HUES6 (cell line): Measurements from ENCODE around the gene TNS1.
"Not testable (repeated sequence)": the region's sequence is repeated elsewhere in the genome, so short reads cannot be mapped to it uniquely, and the experiment has no call there.

Experiments
- H3K27ac ChIP-seq: 2 replicates; pipeline ENCODE4 v1.7.0; 2013; ENCODE audit warnings: low read depth, mild to moderate bottlenecking, low read length, inconsistent platforms
- H3K27me3 ChIP-seq: 2 replicates; pipeline ENCODE4 v1.6.1; 2013; ENCODE audit warnings: low read length; ENCODE audit not compliant: control insufficient read depth, insufficient read depth
- H3K36me3 ChIP-seq: 2 replicates; pipeline ENCODE4 v1.6.1; 2013; ENCODE audit warnings: low read length; ENCODE audit not compliant: control insufficient read depth, insufficient read depth
- H3K4me1 ChIP-seq: 2 replicates; pipeline ENCODE4 v1.6.1; 2013; ENCODE audit warnings: low read length; ENCODE audit not compliant: control insufficient read depth, insufficient read depth
- H3K4me3 ChIP-seq: 2 replicates; pipeline ENCODE4 v1.5.1; 2013; ENCODE audit warnings: low read depth, low read length
- H3K9ac ChIP-seq: one replicate; pipeline ENCODE4 v1.6.1; 2013; ENCODE audit warnings: mild to moderate bottlenecking, low read length
- H3K9me3 ChIP-seq: 2 replicates; pipeline ENCODE4 v1.6.1; 2013; ENCODE audit warnings: low read depth, low read length; ENCODE audit not compliant: control insufficient read depth, insufficient read depth

Gene TNS1

GRCh38 chr2:218035463-218036100 is 32.8 kb upstream of the TNS1 start:
- peaks cover 44% of the 10 kb centered on the region for H3K27me3 ChIP-seq
- H3K4me1 ChIP-seq = peaks cover 9% of the 10 kb centered on the region
- H3K4me3 ChIP-seq = no peak overlapping the region
- H3K36me3 ChIP-seq = no peaks in the 10 kb centered on the region
- H3K9me3 ChIP-seq = no peaks in the 10 kb centered on the region
- H3K9ac ChIP-seq = no peak overlapping the region
- H3K27ac ChIP-seq = no peak overlapping the region

GRCh38 chr2:218034497-218035213 is 31.9 kb upstream of the TNS1 start:
- H3K27ac ChIP-seq, H3K36me3 ChIP-seq, H3K9me3 ChIP-seq, H3K4me1 ChIP-seq, H3K9ac ChIP-seq: not testable (repeated sequence)
- peaks cover 39% of the 10 kb centered on the region for H3K27me3 ChIP-seq
- H3K4me3 ChIP-seq = peak overlapping the region; percentile 53

GRCh38 chr2:218033590-218034496 is 31.0 kb upstream of the TNS1 start:
- Histone ChIP-seq H3K27ac (no peak overlapping the region), H3K4me3 (peak overlapping the region; percentile 53), H3K27me3 (peaks cover 37% of the 10 kb centered on the region), H3K4me1 (peaks cover 9% of the 10 kb centered on the region), H3K9ac (no peak overlapping the region), H3K36me3 (no peaks in the 10 kb centered on the region), H3K9me3 (no peaks in the 10 kb centered on the region)

- H3K9ac ChIP-seq = no peak overlapping the region
- peaks cover 9% of the 10 kb centered on the region for H3K4me1 ChIP-seq
- peaks cover 37% of the 10 kb centered on the region for H3K27me3 ChIP-seq
- no peaks in the 10 kb centered on the region for H3K9me3 ChIP-seq
- H3K27ac ChIP-seq = no peak overlapping the region
- H3K4me3 ChIP-seq = peak overlapping the region; percentile 53; the same call in 1 of the 2 replicates
- H3K36me3 ChIP-seq = no peaks in the 10 kb centered on the region
Observed at GRCh38 chr2:218033208-218033589, 30.4 kb upstream of the TNS1 start.

- H3K27ac ChIP-seq = no peak overlapping the region
- no peak overlapping the region for H3K9ac ChIP-seq
- H3K4me1 ChIP-seq = peaks cover 9% of the 10 kb centered on the region
- H3K4me3 ChIP-seq = no peak overlapping the region
- H3K9me3 ChIP-seq = no peaks in the 10 kb centered on the region
- H3K27me3 ChIP-seq = peaks cover 37% of the 10 kb centered on the region
- H3K36me3 ChIP-seq = no peaks in the 10 kb centered on the region
Observed at GRCh38 chr2:218032336-218033171, 29.8 kb upstream of the TNS1 start.

- Histone ChIP-seq H3K27me3 (peaks cover 37% of the 10 kb centered on the region), H3K4me3 (no peak overlapping the region), H3K27ac (no peak overlapping the region), H3K9ac (no peak overlapping the region), H3K4me1 (peaks cover 9% of the 10 kb centered on the region), H3K9me3 (no peaks in the 10 kb centered on the region), H3K36me3 (no peaks in the 10 kb centered on the region)
Observed at GRCh38 chr2:218031771-218032257, 29.0 kb upstream of the TNS1 start.

- Histone ChIP-seq H3K27me3 (peaks cover 37% of the 10 kb centered on the region), H3K9me3 (no peaks in the 10 kb centered on the region), H3K4me3 (no peak overlapping the region), H3K27ac (no peak overlapping the region), H3K36me3 (no peaks in the 10 kb centered on the region), H3K4me1 (peaks cover 9% of the 10 kb centered on the region), H3K9ac (no peak overlapping the region)
Observed at GRCh38 chr2:218031261-218031660, 28.5 kb upstream of the TNS1 start.

- Histone ChIP-seq H3K4me3 (no peak overlapping the region), H3K27me3 (peaks cover 37% of the 10 kb centered on the region), H3K27ac (no peak overlapping the region), H3K9ac (no peak overlapping the region), H3K36me3 (no peaks in the 10 kb centered on the region), H3K4me1 (peaks cover 13% of the 10 kb centered on the region), H3K9me3 (no peaks in the 10 kb centered on the region)
Observed at GRCh38 chr2:218030409-218031195, 27.8 kb upstream of the TNS1 start.

- Histone ChIP-seq H3K4me1 (peaks cover 19% of the 10 kb centered on the region), H3K27ac (no peak overlapping the region), H3K9me3 (no peaks in the 10 kb centered on the region), H3K9ac (no peak overlapping the region), H3K36me3 (no peaks in the 10 kb centered on the region), H3K4me3 (no peak overlapping the region), H3K27me3 (peaks cover 37% of the 10 kb centered on the region)
Observed at GRCh38 chr2:218029366-218030360, 26.9 kb upstream of the TNS1 start.
